ENCODE results near the gene CRPPA. TPM values are rescaled to one million over a fixed set of nuclear protein-coding genes. Genes with fewer than 3 reads are reported as not detected.

Gene CRPPA
- total and polyA plus RNA-seq, 2 donors (not counting 3 experiments of a cell fraction or from before 2014, with no cell fraction given): 0.58 to 3.5 TPM

DNA sequence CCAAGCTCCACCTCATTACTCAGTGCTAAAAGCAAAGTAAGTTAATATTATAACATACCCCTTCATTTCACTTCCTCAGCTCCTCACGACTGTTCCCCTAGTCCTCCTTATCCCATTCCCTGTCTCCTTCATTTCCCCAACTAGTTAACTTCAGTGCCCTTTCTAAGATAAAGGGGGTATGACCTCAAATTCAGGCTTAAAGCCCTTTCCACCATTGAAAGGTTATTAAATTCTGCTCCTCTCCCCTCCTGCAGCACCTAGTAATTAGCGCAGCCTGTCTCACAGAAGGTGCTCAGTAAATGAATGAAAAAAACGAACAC is 1.0 kb downstream of the CRPPA start:
- no peaks in the 10 kb centered on the region for H3K36me3 ChIP-seq (ENCODE audit: control insufficient read depth in 2 of 2, extremely low read depth in 1 of 2, insufficient read depth in 2 of 2, low read length in 2 of 2)
- H3K27me3 ChIP-seq (ENCODE audit: control insufficient read depth in 2 of 2, insufficient read depth in 2 of 2, low read length in 2 of 2): no peaks in the 10 kb centered on the region
- no peak for FAIRE-seq
- peak overlapping the region; percentile 88 for H3K4me2 ChIP-seq (ENCODE audit: insufficient read depth, low read length)
- no peaks in the 10 kb centered on the region for H3K9me3 ChIP-seq (replicated peaks; ENCODE audit: control insufficient read depth, insufficient read depth, low read length)
- H4K20me1 ChIP-seq (replicated peaks; ENCODE audit: control insufficient read depth, extremely low read depth, insufficient read depth, low read length): no peaks in the 10 kb centered on the region
- no TSS peak for BruUV-seq (replicated peaks)
- TF ChIP-seq POLR2AphosphoS5 (IDR thresholded peaks at IDR 0.05; ENCODE audit: insufficient read depth, low read depth, low read length) (no peak), GATA2 (IDR thresholded peaks at IDR 0.05; ENCODE audit: insufficient read depth, insufficient read length, low read depth, low read length) (no peak), MYC (IDR thresholded peaks at IDR 0.05; ENCODE audit: low read depth, low read length) (no peak)
- H3K4me1 ChIP-seq (ENCODE audit: control insufficient read depth, extremely low read depth, insufficient read depth, low read length): peaks cover 13% of the 10 kb centered on the region
- no peaks in the 10 kb centered on the region for H3K9me1 ChIP-seq (replicated peaks; ENCODE audit: control insufficient read depth, extremely low read depth, insufficient read depth, low read length)
- dilution Hi-C loops (cut with MboI; ENCODE audit: extremely low pct_ligation_motif_present, low sequenced_read_pairs): no loop called here
- intact Hi-C loops (cut with micrococcal nuclease): loop anchor here (5.0 to 10.0 kb wide), 3 partner anchors 293 to 735 kb away; partner anchors contain the start of gene MEOX2
- peak overlapping the region; percentile 82 for H3K27ac ChIP-seq (ENCODE audit: insufficient read depth, low read depth, low read length)
- DNase-seq (ENCODE audit: low read depth, low spot score): no peak
- H3K9ac ChIP-seq (replicated peaks; ENCODE audit: extremely low read depth, insufficient read depth, low read length): peak overlapping the region; percentile 93
- ChIA-PET CTCF (interaction anchor here (1.2 to 2.7 kb wide), 7 partner anchors 10 to 342 kb away, joined by 3 to 15 read pairs (median 4); no protein-coding TSS in a partner anchor), POLR2A (interaction anchor here (1.1 kb wide), 1 partner anchor 322 kb away, joined by 5 read pairs; no protein-coding TSS in a partner anchor)
- H2AFZ ChIP-seq (ENCODE audit: low read depth, low read length): peak overlapping the region; percentile 92
- no peaks in the 10 kb centered on the region for H3K79me2 ChIP-seq (ENCODE audit: control insufficient read depth, insufficient read depth, low read length)
- H3K4me3 ChIP-seq (replicated peaks in 1 of 3; ENCODE audit: insufficient read depth in 1 of 3, low read depth in 1 of 3, low read length in 3 of 3): peak overlapping the region in 2 of 3 experiments; percentile 54 to 66

DNA sequence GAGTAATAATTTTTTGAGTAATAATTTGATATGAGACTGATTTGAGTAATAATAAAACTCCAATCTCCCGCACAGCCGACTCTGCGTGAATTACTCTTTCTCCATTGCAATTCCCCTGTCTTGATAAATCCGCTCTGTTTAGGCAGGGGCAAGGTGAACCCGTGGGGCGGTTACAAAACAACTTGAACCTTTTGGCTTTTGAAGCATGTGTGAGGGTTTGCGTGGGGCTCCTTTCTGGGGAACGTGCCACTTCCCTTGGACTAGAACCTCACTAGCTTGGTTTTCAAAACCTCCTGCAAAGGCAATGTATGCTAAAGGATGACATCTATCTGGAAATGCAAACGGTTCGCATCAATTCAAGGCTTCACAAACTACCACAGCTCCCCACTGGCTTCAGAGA is 1.5 kb downstream of the CRPPA start:
- Histone ChIP-seq H2AFZ (ENCODE audit: low read depth, low read length) (peak overlapping the region; percentile 92), H3K9ac (replicated peaks; ENCODE audit: extremely low read depth, insufficient read depth, low read length) (peak overlapping the region; percentile 93), H3K36me3 (ENCODE audit: control insufficient read depth in 2 of 2, extremely low read depth in 1 of 2, insufficient read depth in 2 of 2, low read length in 2 of 2) (no peaks in the 10 kb centered on the region), H3K4me2 (ENCODE audit: insufficient read depth, low read length) (peak overlapping the region; percentile 88), H3K27ac (ENCODE audit: insufficient read depth, low read depth, low read length) (no peak overlapping the region), H3K79me2 (ENCODE audit: control insufficient read depth, insufficient read depth, low read length) (no peaks in the 10 kb centered on the region), H3K27me3 (ENCODE audit: control insufficient read depth in 2 of 2, insufficient read depth in 2 of 2, low read length in 2 of 2) (no peaks in the 10 kb centered on the region), H3K4me1 (ENCODE audit: control insufficient read depth, extremely low read depth, insufficient read depth, low read length) (peaks cover 13% of the 10 kb centered on the region), H3K9me3 (replicated peaks; ENCODE audit: control insufficient read depth, insufficient read depth, low read length) (no peaks in the 10 kb centered on the region), H4K20me1 (replicated peaks; ENCODE audit: control insufficient read depth, extremely low read depth, insufficient read depth, low read length) (no peaks in the 10 kb centered on the region), H3K4me3 (replicated peaks in 1 of 3; ENCODE audit: insufficient read depth in 1 of 3, low read depth in 1 of 3, low read length in 3 of 3) (peak overlapping the region in 1 of 3 experiments; percentile 66), H3K9me1 (replicated peaks; ENCODE audit: control insufficient read depth, extremely low read depth, insufficient read depth, low read length) (no peaks in the 10 kb centered on the region)
- ChIA-PET POLR2A (interaction anchor here (1.1 kb wide), 1 partner anchor 322 kb away, joined by 5 read pairs; no protein-coding TSS in a partner anchor), CTCF (interaction anchor here (1.2 to 2.7 kb wide), 5 partner anchors 14 to 342 kb away, joined by 3 to 15 read pairs (median 5); no protein-coding TSS in a partner anchor)
- DNase-seq (ENCODE audit: low read depth, low spot score) (no peak), FAIRE-seq (no peak)
- TF ChIP-seq GATA2 (IDR thresholded peaks at IDR 0.05; ENCODE audit: insufficient read depth, insufficient read length, low read depth, low read length): no peak
- TF ChIP-seq MYC (IDR thresholded peaks at IDR 0.05; ENCODE audit: low read depth, low read length): no peak
- no peak for TF ChIP-seq CTCF (IDR thresholded peaks at IDR 0.05; ENCODE audit: extremely low read depth in 1 of 2, insufficient read depth in 1 of 2, low read depth in 1 of 2, low read length in 2 of 2)
- TF ChIP-seq FOS (IDR thresholded peaks at IDR 0.05; ENCODE audit: borderline replicate concordance, insufficient read depth, low read length): no peak
- no peak for TF ChIP-seq POLR2AphosphoS5 (IDR thresholded peaks at IDR 0.05; ENCODE audit: insufficient read depth, low read depth, low read length)
- no peak for TF ChIP-seq POLR2A (IDR thresholded peaks at IDR 0.05; ENCODE audit: low read depth, low read length)
- no TSS peak for BruUV-seq (replicated peaks)
- intact Hi-C loops (cut with micrococcal nuclease) (loop anchor here (5.0 to 10.0 kb wide), 3 partner anchors 293 to 735 kb away; partner anchors contain the start of gene MEOX2), dilution Hi-C loops (cut with MboI; ENCODE audit: extremely low pct_ligation_motif_present, low sequenced_read_pairs) (no loop called here)

Data from endothelial cell of umbilical vein (primary cell).